Stimulated activated naive CD8-positive, alpha-beta T cell treated with anti-CD3 and anti-CD28 coated beads, Interleukin-15, Interleukin-2, amounts not matched to agents 100 ng/mL and 50 ng/mL, for 24 hours (primary cell): ENCODE measurements around the gene RFX2.

Experiments used
- H3K27ac Mint-ChIP-seq: one replicate; pipeline ENCODE4 v1.8.0; 2021; ENCODE audit warnings: mild to moderate bottlenecking, mixed read lengths
- H3K27me3 Mint-ChIP-seq: one replicate; pipeline ENCODE4 v1.8.0; 2021; ENCODE audit warnings: mixed read lengths
- H3K36me3 Mint-ChIP-seq: one replicate; pipeline ENCODE4 v1.8.0; 2021; ENCODE audit warnings: low read depth, mixed read lengths
- H3K4me1 Mint-ChIP-seq: one replicate; pipeline ENCODE4 v1.8.0; 2021; ENCODE audit warnings: low read depth, mixed read lengths
- H3K4me3 Mint-ChIP-seq: one replicate; pipeline ENCODE4 v1.8.0; 2021; ENCODE audit warnings: mild to moderate bottlenecking, mixed read lengths
- H3K9me3 Mint-ChIP-seq: one replicate; pipeline ENCODE4 v1.8.0; 2021; ENCODE audit warnings: mixed read lengths

The RFX2 gene

DNA sequence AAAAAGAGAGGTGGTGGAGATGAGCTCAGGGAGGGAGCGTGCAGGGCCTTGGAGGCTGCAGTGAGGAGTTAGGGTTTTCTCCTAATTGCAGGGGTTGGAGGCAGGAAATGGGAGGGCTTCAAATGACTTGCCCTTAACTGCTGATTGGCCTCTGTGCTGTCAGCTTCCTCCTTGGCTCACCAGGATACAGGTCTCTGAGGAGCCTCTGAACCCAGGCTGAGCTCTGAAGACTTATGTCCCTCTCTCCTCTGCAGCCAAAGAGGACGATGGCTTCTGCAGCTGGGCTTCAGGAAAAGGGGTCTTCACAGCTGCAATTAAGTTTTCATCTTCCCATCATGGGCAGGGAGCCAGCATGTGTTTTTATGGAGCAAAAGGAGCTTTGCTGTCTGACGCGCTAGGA, 125.7 kb downstream of the RFX2 start:
- H3K4me3 Mint-ChIP-seq: no peak overlapping the region
- peaks cover 42% of the 10 kb centered on the region for H3K4me1 Mint-ChIP-seq
- no peak overlapping the region for H3K27ac Mint-ChIP-seq
- no peaks in the 10 kb centered on the region for H3K9me3 Mint-ChIP-seq
- H3K36me3 Mint-ChIP-seq: no peaks in the 10 kb centered on the region
- no peaks in the 10 kb centered on the region for H3K27me3 Mint-ChIP-seq

DNA sequence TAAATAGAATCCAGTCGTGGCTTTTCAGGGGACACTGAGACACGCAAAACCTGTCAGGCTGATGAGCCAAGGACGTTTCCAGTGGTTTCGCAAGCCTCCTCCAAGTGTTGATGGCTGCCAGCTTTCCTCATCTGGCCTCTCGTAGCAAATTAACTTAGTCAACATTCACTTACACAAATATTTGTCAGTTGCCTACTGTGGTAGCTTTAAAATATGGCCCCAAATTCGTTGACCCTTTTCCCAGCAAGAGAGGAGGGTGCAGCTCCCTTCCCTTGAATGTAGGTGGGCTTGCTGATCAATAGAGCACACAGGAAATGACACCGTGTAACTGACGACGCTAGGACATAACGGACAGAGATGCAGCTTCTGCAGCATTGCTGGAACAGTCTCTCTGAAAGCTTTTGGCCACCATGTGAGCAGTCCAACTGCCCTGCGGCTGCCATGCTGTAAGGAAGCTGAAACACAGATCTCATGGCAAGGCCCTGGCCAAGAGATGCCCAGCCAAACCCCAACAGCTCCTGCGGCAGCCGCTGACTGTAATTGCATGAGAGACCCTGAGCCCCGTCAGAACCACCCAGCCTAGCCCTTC, 126.8 kb downstream of the RFX2 start:
- H3K4me1 Mint-ChIP-seq: peaks cover 46% of the 10 kb centered on the region
- H3K9me3 Mint-ChIP-seq: no peaks in the 10 kb centered on the region
- H3K36me3 Mint-ChIP-seq: no peaks in the 10 kb centered on the region
- no peak overlapping the region for H3K4me3 Mint-ChIP-seq
- H3K27ac Mint-ChIP-seq: peak overlapping the region; percentile 13
- no peaks in the 10 kb centered on the region for H3K27me3 Mint-ChIP-seq

DNA sequence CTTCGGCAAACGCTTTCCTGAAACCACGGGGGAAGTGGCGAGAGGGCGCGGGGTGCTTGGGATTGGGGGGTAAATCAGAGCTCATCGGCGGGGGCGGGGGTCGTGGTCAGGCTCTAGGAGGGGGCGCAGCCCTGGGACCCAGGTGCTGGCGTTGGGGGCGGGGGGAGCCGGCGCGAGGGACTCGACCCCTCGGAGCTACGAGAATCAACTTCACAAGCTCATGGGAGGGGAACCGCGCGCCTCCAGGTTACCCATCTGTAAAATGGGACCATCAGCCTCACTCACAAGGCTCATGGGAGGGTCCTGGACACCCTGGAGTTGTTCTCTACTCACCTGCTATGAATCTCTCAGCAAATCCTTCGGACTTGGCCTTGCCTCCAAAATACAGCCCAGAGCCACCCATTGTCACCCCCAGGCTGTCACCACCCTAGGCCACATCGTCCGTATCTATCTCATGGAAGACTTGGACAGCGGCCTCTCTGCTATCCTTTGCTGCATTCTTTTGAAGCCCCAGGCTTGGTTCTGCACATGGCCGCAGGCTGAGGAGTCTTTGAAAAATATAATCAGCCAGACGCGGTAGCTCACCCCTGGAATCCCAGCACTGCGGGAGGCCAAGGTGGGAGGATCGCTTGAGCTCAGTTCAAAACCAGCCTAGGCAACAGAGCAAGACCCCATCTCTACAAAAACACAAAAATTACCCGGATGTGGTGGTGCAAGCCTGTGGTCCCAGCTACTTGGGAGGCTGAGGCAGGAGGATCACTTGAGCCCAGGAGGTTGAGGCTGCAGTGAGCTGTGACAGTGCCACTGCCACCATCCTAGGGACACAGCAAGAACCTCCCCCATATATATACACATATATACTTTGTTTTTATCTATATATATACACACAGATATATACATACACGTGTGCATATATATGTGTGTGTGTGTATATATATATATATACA, 131.4 kb downstream of the RFX2 start:
- Mint-ChIP-seq H3K9me3 (no peaks in the 10 kb centered on the region), H3K27me3 (no peaks in the 10 kb centered on the region), H3K4me3 (peak overlapping the region; percentile 98), H3K4me1 (peaks cover 68% of the 10 kb centered on the region), H3K36me3 (peaks cover 29% of the 10 kb centered on the region), H3K27ac (peak overlapping the region; percentile 92)

DNA sequence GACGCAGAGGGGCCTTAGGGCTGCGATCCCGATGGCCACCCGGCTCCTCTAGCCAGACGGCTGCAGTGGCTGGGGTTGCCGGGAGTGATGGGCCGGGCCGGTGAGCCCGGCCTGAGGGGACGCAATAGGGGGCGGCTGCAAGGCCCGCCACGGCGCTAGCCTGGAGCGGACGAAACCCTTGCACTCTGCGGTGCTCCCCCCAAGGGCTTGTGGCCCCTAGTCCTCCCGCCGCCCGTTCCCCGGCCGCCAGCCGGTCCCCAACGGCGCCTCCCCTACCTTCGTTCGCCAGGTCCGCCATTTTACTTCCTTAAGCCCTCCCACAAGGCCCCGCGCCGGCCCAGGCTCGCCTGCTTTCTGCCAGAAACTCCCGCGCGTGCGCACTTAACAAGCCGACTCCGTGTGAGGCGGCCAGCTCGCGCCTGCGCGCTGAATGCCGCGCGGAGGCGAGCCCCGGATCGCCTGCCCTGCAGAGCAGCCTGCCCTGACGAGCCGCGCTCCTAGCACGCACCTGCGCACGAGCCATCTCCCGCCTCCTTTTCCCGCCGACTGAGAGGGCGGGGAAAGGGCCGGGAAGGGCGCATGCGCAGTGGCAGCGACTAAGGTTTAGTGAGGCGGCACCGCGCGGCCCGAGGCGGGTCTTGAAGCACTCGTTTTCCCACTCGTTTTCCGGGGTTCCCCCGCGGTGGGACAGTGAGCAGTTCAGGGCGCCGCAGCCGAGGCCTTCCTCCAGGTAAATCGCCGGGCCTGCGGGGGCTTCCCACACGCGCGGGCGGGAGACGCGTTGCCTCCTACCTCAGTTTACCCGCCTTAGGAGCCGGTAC, 132.3 kb downstream of the RFX2 start, which contains the start of gene RANBP3:
RANBP3 (minus strand) TSS at position 356 of the 821 bp plus-strand sequence; CDS start at position 298, 58 bp downstream.
- Mint-ChIP-seq H3K27me3 (no peaks in the 10 kb centered on the region), H3K9me3 (no peaks in the 10 kb centered on the region), H3K36me3 (peaks cover 34% of the 10 kb centered on the region), H3K4me1 (peaks cover 64% of the 10 kb centered on the region), H3K27ac (peak within 1 kb of the TSS; percentile 97), H3K4me3 (peak within 1 kb of the TSS; percentile 98)

DNA sequence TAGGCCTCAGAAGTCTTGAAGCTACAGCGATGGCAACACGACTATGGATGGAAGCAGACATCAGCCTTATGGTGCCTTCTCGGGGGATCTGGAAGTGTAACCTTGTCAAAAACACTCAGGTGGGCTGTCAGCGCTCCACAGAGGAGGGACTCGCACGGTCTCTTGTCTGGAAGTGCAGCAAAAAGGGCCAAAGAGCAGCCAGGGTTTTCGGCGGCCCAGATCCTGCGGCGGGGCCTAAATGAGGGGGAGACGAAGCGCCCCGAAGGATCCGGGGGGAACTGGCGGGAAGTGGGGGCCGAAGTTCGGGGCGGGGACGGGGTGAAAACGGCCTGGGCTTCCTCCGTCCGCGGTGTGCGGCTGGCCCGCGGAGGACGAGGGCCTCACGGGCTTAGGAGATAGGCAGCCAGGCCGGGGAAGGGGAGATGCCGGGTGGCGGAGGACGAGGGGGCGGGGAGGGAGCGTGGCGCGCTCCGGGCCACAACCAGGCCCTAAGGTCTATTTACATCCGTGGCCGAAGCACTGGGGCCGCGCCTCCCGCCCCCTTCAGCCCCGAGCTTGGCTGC, 133.0 kb downstream of the RFX2 start:
- Mint-ChIP-seq H3K36me3 (peaks cover 41% of the 10 kb centered on the region), H3K9me3 (no peaks in the 10 kb centered on the region), H3K27ac (peak overlapping the region; percentile 97), H3K4me1 (peaks cover 63% of the 10 kb centered on the region), H3K27me3 (no peaks in the 10 kb centered on the region), H3K4me3 (peak overlapping the region; percentile 98)

DNA sequence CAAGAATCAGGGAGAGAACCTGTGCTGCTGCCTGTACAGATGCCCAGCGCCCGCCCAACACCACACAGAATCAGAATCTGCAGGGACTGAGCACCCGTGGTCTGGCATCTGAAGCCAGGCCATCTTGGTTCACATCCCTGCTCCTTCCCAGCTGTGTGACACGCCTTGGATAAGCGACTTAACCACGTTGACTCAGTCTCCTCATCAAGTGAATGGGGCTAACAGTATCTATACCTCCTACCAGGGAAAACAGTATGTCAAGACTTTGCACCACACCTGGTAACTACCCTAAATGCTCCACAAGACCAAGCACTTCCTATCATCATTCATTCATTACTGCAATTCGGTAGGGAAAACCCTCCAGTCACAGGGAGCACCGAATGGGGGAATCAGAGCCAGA, 133.5 kb downstream of the RFX2 start:
- H3K27me3 Mint-ChIP-seq: no peaks in the 10 kb centered on the region
- H3K4me1 Mint-ChIP-seq: peaks cover 62% of the 10 kb centered on the region
- peaks cover 44% of the 10 kb centered on the region for H3K36me3 Mint-ChIP-seq

DNA sequence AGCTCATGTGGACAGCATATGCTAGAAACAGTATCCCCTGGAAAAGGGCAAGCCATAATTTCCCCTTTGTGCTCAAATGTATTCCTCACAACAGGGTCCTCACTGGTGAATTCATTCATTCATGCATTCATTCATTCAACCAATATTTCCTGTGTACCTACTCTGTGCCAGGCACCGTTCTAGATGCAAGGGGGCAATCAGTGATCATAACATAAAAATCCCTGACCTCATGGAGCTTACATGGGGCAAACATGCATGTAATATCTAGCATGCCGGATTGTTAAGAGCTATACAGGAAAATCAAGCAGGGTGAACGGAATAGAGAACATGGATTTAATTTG, 134.9 kb downstream of the RFX2 start:
- Mint-ChIP-seq H3K27me3 (no peaks in the 10 kb centered on the region), H3K4me1 (peaks cover 71% of the 10 kb centered on the region), H3K9me3 (no peaks in the 10 kb centered on the region), H3K36me3 (peaks cover 48% of the 10 kb centered on the region), H3K27ac (peak overlapping the region; percentile 82), H3K4me3 (peak overlapping the region; percentile 98)

More for the DNA sequence above, 133.5 kb downstream of the RFX2 start:
- Mint-ChIP-seq H3K9me3 (no peaks in the 10 kb centered on the region), H3K4me3 (peak overlapping the region; percentile 98), H3K27ac (peak overlapping the region; percentile 97)

DNA sequence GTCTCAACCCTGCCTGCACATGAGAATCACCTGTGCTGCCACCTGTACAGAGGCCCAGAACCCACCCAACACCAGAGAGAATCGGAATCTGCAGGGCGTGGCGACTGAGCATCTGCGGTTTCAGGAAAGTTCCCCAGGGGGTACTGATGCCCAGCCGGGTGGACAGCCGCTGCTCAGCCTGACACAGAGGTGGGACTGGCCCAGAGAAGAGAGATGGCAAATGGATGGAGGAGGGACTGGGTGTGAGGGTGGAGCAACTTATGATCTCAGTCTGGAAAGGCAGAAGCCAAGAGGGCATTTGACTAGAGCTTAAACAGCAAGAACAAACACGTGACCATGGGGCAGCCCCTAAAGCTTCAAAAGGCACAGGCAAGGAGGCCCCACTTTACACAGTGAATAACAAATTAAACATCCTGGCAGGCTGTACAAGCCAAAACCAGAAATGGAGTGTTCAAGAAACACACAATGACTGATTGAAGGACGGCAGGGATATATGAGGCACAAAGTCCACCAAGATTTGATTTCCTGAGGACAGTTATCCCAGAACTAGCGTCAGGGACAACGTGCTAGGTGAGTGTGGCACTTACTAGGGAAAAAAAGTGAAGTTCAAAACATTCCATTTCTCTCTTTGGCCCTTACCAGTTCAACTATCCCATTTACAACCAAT, 135.4 kb downstream of the RFX2 start:
- H3K4me3 Mint-ChIP-seq: peak overlapping the region; percentile 98
- peak overlapping the region; percentile 82 for H3K27ac Mint-ChIP-seq

DNA sequence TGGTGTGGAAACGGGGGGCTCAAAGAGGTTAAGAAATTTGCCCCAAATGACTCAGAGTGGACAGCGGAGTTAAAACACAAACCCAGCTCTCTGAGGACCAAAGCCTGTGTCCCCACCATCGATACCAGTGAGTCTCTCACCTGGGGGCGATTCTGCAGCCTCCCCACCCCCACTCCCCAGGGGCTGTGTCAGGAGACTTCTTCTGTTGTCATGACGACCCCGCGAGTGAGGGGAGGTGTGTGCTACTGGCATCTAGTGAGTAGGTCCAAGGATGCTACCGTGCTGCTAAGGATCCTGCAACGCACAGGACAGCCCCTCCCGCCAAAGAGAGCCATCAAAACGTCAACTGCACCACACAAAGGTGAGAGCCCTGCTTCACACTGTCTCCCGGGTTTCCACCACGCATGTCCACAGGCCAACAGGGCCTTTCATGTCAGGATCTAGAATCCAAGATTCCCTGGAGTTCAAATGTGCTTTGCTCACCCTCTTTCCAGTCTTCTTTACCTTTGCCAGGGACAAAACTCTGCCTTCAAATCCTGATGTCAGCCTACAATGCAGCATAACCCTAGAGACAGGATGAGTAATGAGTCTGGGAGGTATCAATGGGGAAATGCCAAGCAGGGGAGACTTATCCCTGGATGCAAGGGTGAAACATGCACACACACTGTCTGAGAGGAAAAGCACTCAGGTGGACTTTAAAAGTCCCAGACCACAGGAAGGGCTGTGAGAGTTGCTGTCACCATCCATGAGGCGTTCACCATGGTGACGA, 136.2 kb downstream of the RFX2 start:
- H3K9me3 Mint-ChIP-seq: no peaks in the 10 kb centered on the region
- H3K27me3 Mint-ChIP-seq: no peaks in the 10 kb centered on the region
- H3K4me1 Mint-ChIP-seq: peaks cover 73% of the 10 kb centered on the region
- peak overlapping the region; percentile 82 for H3K27ac Mint-ChIP-seq
- H3K36me3 Mint-ChIP-seq: peaks cover 48% of the 10 kb centered on the region
- H3K4me3 Mint-ChIP-seq: peak overlapping the region; percentile 98

More for the DNA sequence above, 135.4 kb downstream of the RFX2 start:
- Mint-ChIP-seq H3K4me1 (peaks cover 71% of the 10 kb centered on the region), H3K36me3 (peaks cover 48% of the 10 kb centered on the region), H3K9me3 (no peaks in the 10 kb centered on the region), H3K27me3 (no peaks in the 10 kb centered on the region)

DNA sequence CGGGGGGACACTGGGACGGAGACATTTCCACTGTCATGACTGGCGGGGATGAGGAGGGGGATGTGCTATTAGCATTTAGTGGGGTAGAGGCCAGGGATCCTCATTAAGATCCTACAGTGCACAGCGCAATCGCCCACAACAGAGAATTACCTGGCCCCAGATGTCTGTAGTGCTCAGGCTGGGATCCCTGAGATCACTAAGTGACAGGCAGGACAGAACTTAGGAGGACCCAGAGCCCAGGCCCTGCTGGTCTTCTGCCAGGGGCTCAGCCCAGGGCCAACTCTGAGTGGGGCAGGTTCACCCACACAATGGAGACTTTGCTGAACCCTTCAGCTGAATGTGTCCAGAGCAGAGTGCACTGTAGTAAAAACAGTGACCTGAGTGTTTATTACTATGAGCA, 136.9 kb downstream of the RFX2 start:
- Mint-ChIP-seq H3K27me3 (no peaks in the 10 kb centered on the region), H3K9me3 (no peaks in the 10 kb centered on the region), H3K4me1 (peaks cover 76% of the 10 kb centered on the region), H3K4me3 (no peak overlapping the region), H3K27ac (no peak overlapping the region), H3K36me3 (peaks cover 48% of the 10 kb centered on the region)

DNA sequence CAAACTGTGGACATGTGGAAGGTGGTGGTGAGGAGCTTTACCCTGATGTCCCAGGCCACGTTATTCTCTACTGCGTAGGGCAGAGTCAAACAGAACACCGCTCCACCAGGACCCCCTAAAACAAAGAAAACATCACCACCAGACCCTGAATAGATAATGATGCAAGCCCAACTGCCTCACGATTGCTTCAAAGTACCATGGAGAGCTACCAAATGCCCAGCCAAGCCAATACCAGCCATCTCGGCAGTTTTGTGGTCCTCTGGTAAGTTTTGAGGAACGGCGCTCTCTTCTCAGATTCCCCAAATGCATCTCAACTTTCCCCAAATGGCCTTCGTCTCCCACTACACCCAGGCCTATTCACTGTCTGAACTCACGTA, 138.0 kb downstream of the RFX2 start:
- peak overlapping the region; percentile 26 for H3K27ac Mint-ChIP-seq

DNA sequence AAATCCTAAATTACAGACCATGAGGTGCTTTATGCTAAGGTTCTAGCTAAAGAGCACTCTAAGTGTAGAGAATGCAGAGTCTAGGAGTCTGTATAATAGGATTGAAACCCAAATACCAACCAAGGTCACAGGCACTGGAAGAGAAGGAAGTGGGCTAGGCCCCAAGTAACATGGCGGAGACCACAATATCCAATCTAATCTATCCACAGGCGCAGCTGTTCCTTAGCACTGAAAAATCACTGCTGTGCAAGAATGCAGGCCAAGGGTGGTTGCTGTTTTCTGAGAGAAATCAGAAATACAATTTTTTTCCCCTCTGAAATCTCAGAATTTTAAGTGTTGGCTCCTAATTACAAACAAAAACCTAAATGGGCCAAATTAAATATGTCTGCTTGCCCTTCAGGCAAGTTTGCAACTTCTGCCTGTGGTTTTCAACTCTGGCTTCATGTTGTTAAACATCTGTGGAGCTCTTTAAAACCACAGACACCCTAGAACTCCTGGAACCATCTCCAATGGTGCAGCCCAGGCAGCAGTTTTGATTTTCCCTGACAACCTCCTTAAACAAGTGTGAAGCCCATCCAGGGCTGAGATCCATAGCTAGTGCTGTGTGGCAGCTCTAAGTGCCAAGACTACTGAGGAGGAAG, 138.5 kb downstream of the RFX2 start:
- Mint-ChIP-seq H3K9me3 (no peaks in the 10 kb centered on the region), H3K36me3 (peaks cover 49% of the 10 kb centered on the region), H3K27ac (peak overlapping the region; percentile 26), H3K4me1 (peaks cover 87% of the 10 kb centered on the region), H3K27me3 (no peaks in the 10 kb centered on the region), H3K4me3 (no peak overlapping the region)

More for the DNA sequence above, 138.0 kb downstream of the RFX2 start:
- Mint-ChIP-seq H3K4me1 (peaks cover 86% of the 10 kb centered on the region), H3K9me3 (no peaks in the 10 kb centered on the region), H3K4me3 (no peak overlapping the region), H3K27me3 (no peaks in the 10 kb centered on the region), H3K36me3 (peaks cover 52% of the 10 kb centered on the region)

DNA sequence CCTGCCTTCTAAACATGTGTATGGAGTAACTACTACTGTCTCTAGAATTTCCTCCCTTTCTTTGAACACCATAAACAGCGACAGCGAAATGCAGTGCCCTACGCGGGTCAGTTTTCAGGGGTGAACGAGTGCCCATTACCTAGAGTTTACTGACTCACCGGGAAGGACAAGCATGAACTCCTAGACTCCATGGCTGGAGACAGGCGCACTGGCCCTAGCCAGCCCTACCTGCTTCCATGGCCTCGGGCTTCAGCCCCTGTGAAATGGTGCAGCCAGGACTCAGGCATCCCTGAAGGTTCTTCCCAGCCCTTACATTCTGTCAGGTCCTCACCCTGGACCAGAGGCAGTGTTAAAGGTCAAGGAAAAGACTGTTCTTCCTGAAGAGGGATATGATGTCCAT, 140.8 kb downstream of the RFX2 start:
- H3K4me3 Mint-ChIP-seq: no peak overlapping the region
- H3K36me3 Mint-ChIP-seq: peaks cover 38% of the 10 kb centered on the region
- no peaks in the 10 kb centered on the region for H3K27me3 Mint-ChIP-seq
- H3K9me3 Mint-ChIP-seq: no peaks in the 10 kb centered on the region
- H3K4me1 Mint-ChIP-seq: peaks cover 84% of the 10 kb centered on the region
- H3K27ac Mint-ChIP-seq: no peak overlapping the region
